ENCODE data around the gene BRCA1. TPM values are rescaled to one million over a fixed set of nuclear protein-coding genes. Genes with fewer than 3 reads are reported as not detected.

Gene BRCA1
- 9.1 and 9.8 TPM in 2 replicates for polyA plus RNA-seq (2013)

DNA sequence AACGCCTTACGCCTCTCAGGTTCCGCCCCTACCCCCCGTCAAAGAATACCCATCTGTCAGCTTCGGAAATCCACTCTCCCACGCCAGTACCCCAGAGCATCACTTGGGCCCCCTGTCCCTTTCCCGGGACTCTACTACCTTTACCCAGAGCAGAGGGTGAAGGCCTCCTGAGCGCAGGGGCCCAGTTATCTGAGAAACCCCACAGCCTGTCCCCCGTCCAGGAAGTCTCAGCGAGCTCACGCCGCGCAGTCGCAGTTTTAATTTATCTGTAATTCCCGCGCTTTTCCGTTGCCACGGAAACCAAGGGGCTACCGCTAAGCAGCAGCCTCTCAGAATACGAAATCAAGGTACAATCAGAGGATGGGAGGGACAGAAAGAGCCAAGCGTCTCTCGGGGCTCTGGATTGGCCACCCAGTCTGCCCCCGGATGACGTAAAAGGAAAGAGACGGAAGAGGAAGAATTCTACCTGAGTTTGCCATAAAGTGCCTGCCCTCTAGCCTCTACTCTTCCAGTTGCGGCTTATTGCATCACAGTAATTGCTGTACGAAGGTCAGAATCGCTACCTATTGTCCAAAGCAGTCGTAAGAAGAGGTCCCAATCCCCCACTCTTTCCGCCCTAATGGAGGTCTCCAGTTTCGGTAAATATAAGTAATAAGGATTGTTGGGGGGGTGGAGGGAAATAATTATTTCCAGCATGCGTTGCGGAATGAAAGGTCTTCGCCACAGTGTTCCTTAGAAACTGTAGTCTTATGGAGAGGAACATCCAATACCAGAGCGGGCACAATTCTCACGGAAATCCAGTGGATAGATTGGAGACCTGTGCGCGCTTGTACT is at the start of gene BRCA1:
Gene BRCA1 (minus strand): TSS at position 232 of the 834 bp plus-strand sequence. CDS start 1,268 bp downstream, outside the sequence.
- Histone ChIP-seq H3K18ac (ENCODE audit: low read length) (peak within 1 kb of the TSS; percentile 77), H4K8ac (ENCODE audit: low read depth, low read length) (peak within 1 kb of the TSS; percentile 94), H3K9ac (ENCODE audit: low read length) (peak within 1 kb of the TSS; percentile 60), H3K36me3 (ENCODE audit: control insufficient read depth in 1 of 2, insufficient read depth in 2 of 2, low read length in 2 of 2) (peaks cover 4 to 6% of the 10 kb centered on the region in 2 experiments), H2BK120ac (ENCODE audit: insufficient read depth, low read length, poor library complexity) (peak within 1 kb of the TSS; percentile 38), H3K27ac (ENCODE audit: low read depth, low read length) (peak within 1 kb of the TSS; percentile 45), H4K12ac (ENCODE audit: low read depth, low read length) (peak within 1 kb of the TSS; percentile 73), H2BK5ac (ENCODE audit: low read depth, low read length, poor library complexity) (peak within 1 kb of the TSS; percentile 68), H3K27me3 (ENCODE audit: insufficient read depth, low read length) (no peaks in the 10 kb centered on the region), H3K4me2 (ENCODE audit: low read length) (peak within 1 kb of the TSS; percentile 79), H3K9me3 (ENCODE audit: insufficient read depth, low read depth, low read length) (no peaks in the 10 kb centered on the region), H3K4me1 (ENCODE audit: control insufficient read depth in 1 of 2, insufficient read depth in 2 of 2, low read length in 2 of 2) (peaks cover 0 to 5% of the 10 kb centered on the region in 2 experiments), H3K14ac (ENCODE audit: low read length) (peak within 1 kb of the TSS; percentile 50), H3K4ac (ENCODE audit: low read depth, low read length) (peak within 1 kb of the TSS; percentile 73), H3K79me1 (ENCODE audit: low read length) (peaks cover 6% of the 10 kb centered on the region), H2AFZ (ENCODE audit: insufficient read depth, low read length, poor library complexity) (peak within 1 kb of the TSS; percentile 99), H2BK12ac (ENCODE audit: low read length) (no peak within 1 kb of the TSS), H3K23ac (ENCODE audit: low read length) (no peak within 1 kb of the TSS), H3K79me2 (ENCODE audit: control insufficient read depth, insufficient read depth, low read length, poor library complexity) (peaks cover 2% of the 10 kb centered on the region), H3K4me3 (ENCODE audit: low read depth, low read length) (peak within 1 kb of the TSS; percentile 77), H4K91ac (ENCODE audit: low read depth, low read length) (peak within 1 kb of the TSS; percentile 67), H2AK5ac (ENCODE audit: low read length) (peak within 1 kb of the TSS; percentile 16)
- WGBS (ENCODE audit: extremely low coverage, insufficient coverage, insufficient read length) = no CpG with 5 or more reads among the region's 38 CpGs
- peak; percentile 99 to 100 for DNase-seq

DNA sequence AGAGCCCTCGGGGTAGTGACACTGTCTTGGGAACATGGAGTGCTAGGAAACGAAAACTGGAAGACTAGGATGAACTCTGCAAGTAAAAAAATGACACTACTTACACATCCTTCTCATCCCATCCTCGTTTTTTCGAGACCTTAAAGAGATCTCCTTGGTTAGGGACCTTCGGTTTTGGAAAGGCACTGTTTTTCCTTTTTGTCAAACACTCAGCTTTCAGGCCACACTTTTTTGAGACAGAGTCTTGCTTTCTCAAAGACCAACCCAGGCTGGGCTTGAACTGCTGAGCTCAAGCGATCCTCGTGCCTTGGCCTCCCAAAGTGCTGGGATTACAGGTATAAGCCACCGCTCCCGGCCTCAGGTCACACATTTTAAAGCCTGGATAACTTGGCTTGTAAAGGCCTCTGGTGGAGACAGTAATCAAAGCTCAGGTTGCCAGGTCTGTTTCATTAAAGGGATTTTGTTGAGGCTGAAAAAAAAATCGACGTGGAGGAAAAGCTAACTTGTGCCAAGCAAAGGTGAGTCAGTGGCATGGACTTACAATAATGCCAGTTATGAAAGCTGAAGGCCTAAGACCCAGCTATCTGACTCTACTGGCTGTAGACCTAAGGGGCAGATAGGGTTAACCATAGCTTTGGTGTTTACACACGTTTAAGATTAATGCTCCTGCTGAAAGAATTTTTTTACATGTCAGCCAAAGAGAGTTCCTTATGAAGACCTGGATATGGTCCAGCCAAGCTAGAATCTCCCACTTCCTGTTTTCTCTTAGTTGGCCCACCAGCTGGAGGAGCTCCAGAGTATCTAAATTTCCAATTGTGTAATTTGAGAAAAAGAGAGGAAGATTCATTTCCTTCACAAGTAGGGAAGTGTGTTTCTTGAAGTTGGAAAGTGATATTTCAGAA is 46.7 kb upstream of the BRCA1 start:
- no peak overlapping the region for H3K23ac ChIP-seq (ENCODE audit: low read length)
- H3K79me1 ChIP-seq (ENCODE audit: low read length) = peaks cover 11% of the 10 kb centered on the region
- peak; percentile 61 to 84 for DNase-seq
- H3K4me1 ChIP-seq (ENCODE audit: control insufficient read depth in 1 of 2, insufficient read depth in 2 of 2, low read length in 2 of 2) = peaks cover 4 to 5% of the 10 kb centered on the region in 2 experiments
- H3K27ac ChIP-seq (ENCODE audit: low read depth, low read length) = peak overlapping the region; percentile 33
- no peak overlapping the region for H2BK12ac ChIP-seq (ENCODE audit: low read length)
- H3K9me3 ChIP-seq (ENCODE audit: insufficient read depth, low read depth, low read length) = no peaks in the 10 kb centered on the region
- no peak overlapping the region for H3K18ac ChIP-seq (ENCODE audit: low read length)
- H4K12ac ChIP-seq (ENCODE audit: low read depth, low read length) = peak overlapping the region; percentile 55
- H3K9ac ChIP-seq (ENCODE audit: low read length) = peak overlapping the region; percentile 73
- no peaks in the 10 kb centered on the region for H3K27me3 ChIP-seq (ENCODE audit: insufficient read depth, low read length)
- H2BK120ac ChIP-seq (ENCODE audit: insufficient read depth, low read length, poor library complexity) = no peak overlapping the region
- peak overlapping the region; percentile 80 for H4K8ac ChIP-seq (ENCODE audit: low read depth, low read length)
- peak overlapping the region; percentile 32 for H4K91ac ChIP-seq (ENCODE audit: low read depth, low read length)
- no CpG with 5 or more reads among the region's 12 CpGs for WGBS (ENCODE audit: extremely low coverage, insufficient coverage, insufficient read length)
- H3K36me3 ChIP-seq (ENCODE audit: control insufficient read depth in 1 of 2, insufficient read depth in 2 of 2, low read length in 2 of 2) = peaks cover 1 to 5% of the 10 kb centered on the region in 2 experiments
- peak overlapping the region; percentile 75 for H3K4me2 ChIP-seq (ENCODE audit: low read length)
- peak overlapping the region; percentile 64 for H2AFZ ChIP-seq (ENCODE audit: insufficient read depth, low read length, poor library complexity)
- H3K4me3 ChIP-seq (ENCODE audit: low read depth, low read length) = peak overlapping the region; percentile 78
- H3K79me2 ChIP-seq (ENCODE audit: control insufficient read depth, insufficient read depth, low read length, poor library complexity) = peaks cover 5% of the 10 kb centered on the region
- no peak overlapping the region for H3K4ac ChIP-seq (ENCODE audit: low read depth, low read length)
- peak overlapping the region; percentile 54 for H2BK5ac ChIP-seq (ENCODE audit: low read depth, low read length, poor library complexity)
- peak overlapping the region; percentile 6 for H2AK5ac ChIP-seq (ENCODE audit: low read length)
- no peak overlapping the region for H3K14ac ChIP-seq (ENCODE audit: low read length)

DNA sequence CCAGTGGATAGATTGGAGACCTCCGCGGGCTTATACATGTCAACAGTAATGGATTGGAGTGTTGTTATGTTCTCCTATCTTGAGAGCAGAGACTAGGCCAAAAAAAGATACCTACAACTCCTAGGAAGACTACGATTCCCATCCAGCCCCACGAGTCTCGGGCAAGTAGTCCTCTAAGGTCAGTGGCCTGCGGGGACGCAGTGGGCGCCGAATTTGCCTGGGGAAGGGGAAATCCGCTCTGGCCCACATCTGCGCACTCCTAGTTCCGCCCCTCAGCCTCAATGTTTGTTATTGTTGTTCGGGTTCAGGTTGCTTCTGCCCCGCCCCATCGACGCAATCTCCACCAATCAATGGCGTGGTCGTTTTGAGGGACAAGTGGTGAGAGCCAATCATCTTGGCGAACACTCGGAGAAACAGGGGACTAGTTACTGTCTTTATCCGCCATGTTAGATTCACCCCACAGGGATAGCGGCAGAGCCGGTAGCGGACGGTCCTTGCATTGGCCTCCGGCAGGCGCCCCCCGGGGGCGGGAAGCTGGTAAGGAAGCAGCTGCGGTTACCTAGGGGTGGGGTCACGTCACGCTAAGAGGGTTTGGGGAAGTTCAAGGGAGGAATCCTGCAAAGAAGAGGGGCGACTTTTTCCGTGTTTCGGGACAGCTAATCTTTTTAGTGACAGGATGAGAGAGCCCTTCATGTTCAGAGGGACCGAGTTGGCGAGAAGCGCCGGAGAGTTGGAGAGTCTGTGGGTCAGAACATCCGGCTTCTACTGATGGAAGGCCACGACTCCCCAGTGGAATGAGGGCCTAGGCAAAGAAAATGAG is 45.8 kb upstream of the BRCA1 start, which contains the start of gene NBR1:
Gene NBR1 (plus strand): TSS at position 449 of the 820 bp plus-strand sequence. CDS start 4,586 bp downstream, outside the sequence.
- Histone ChIP-seq H3K4me3 (ENCODE audit: low read depth, low read length) (peak within 1 kb of the TSS; percentile 94), H3K23ac (ENCODE audit: low read length) (no peak within 1 kb of the TSS), H3K9me3 (ENCODE audit: insufficient read depth, low read depth, low read length) (no peaks in the 10 kb centered on the region), H3K14ac (ENCODE audit: low read length) (peak within 1 kb of the TSS; percentile 53), H2AK5ac (ENCODE audit: low read length) (peak within 1 kb of the TSS; percentile 6), H3K27me3 (ENCODE audit: insufficient read depth, low read length) (no peaks in the 10 kb centered on the region), H4K8ac (ENCODE audit: low read depth, low read length) (peak within 1 kb of the TSS; percentile 95), H2BK5ac (ENCODE audit: low read depth, low read length, poor library complexity) (peak within 1 kb of the TSS; percentile 64), H3K4me2 (ENCODE audit: low read length) (peak within 1 kb of the TSS; percentile 91), H3K36me3 (ENCODE audit: control insufficient read depth in 1 of 2, insufficient read depth in 2 of 2, low read length in 2 of 2) (peaks cover 0 to 5% of the 10 kb centered on the region in 2 experiments), H3K27ac (ENCODE audit: low read depth, low read length) (peak within 1 kb of the TSS; percentile 76), H3K4me1 (ENCODE audit: control insufficient read depth in 1 of 2, insufficient read depth in 2 of 2, low read length in 2 of 2) (peaks cover 4 to 5% of the 10 kb centered on the region in 2 experiments), H4K91ac (ENCODE audit: low read depth, low read length) (peak within 1 kb of the TSS; percentile 32), H3K79me2 (ENCODE audit: control insufficient read depth, insufficient read depth, low read length, poor library complexity) (peaks cover 5% of the 10 kb centered on the region), H3K4ac (ENCODE audit: low read depth, low read length) (peak within 1 kb of the TSS; percentile 57), H2AFZ (ENCODE audit: insufficient read depth, low read length, poor library complexity) (peak within 1 kb of the TSS; percentile 92), H3K79me1 (ENCODE audit: low read length) (peaks cover 11% of the 10 kb centered on the region), H2BK120ac (ENCODE audit: insufficient read depth, low read length, poor library complexity) (peak within 1 kb of the TSS; percentile 50), H4K12ac (ENCODE audit: low read depth, low read length) (peak within 1 kb of the TSS; percentile 90), H3K18ac (ENCODE audit: low read length) (peak within 1 kb of the TSS; percentile 33), H2BK12ac (ENCODE audit: low read length) (peak within 1 kb of the TSS; percentile 15), H3K9ac (ENCODE audit: low read length) (peak within 1 kb of the TSS; percentile 73)
- WGBS (ENCODE audit: extremely low coverage, insufficient coverage, insufficient read length) = no CpG with 5 or more reads among the region's 41 CpGs
- DNase-seq = peak; percentile 95 to 99

Data from trophoblast cell (in vitro differentiated cells and primary cell).